ENCODE measurements around the gene AASDH.

Gene AASDH

GRCh38 chr4:56425518-56425917 is 38.2 kb upstream of the AASDH start:
- H3K4me3 ChIP-seq (ENCODE audit: low read length) = no peak overlapping the region
- DNase-seq = no peak
- no peaks in the 10 kb centered on the region for H3K27me3 ChIP-seq (replicated peaks; ENCODE audit: insufficient read depth, low read length)
- TF ChIP-seq CTCF (IDR thresholded peaks at IDR 0.05; ENCODE audit: low read length) (no peak), EZH2 (optimal IDR thresholded peaks at IDR 0.05; ENCODE audit: low read depth, low read length) (no peak), EZH2phosphoT487 (IDR thresholded peaks at IDR 0.05; ENCODE audit: low read length) (no peak)
- H3K4me2 ChIP-seq (ENCODE audit: low read depth, low read length) = no peak overlapping the region
- H3K4me1 ChIP-seq (ENCODE audit: low read length) = peaks cover 4% of the 10 kb centered on the region; the same call in 1 of the 2 replicates
- no peaks in the 10 kb centered on the region for H3K36me3 ChIP-seq (replicated peaks; ENCODE audit: insufficient read depth, low read length)
- no peaks in the 10 kb centered on the region for H3F3A ChIP-seq (ENCODE audit: insufficient read depth, low read length)
- no peak overlapping the region for H2AFZ ChIP-seq (ENCODE audit: low read length)
- no peak overlapping the region for H3K27ac ChIP-seq (ENCODE audit: low read length)
- H3K79me2 ChIP-seq (ENCODE audit: low read length) = peaks cover 100% of the 10 kb centered on the region
- H3K9ac ChIP-seq (ENCODE audit: low read length) = no peak overlapping the region
- H3K9me3 ChIP-seq (replicated peaks; ENCODE audit: insufficient read depth, low read length) = no peaks in the 10 kb centered on the region
- H3K9me2 ChIP-seq (replicated peaks; ENCODE audit: insufficient read depth, low read length) = no peaks in the 10 kb centered on the region
- peaks cover 46% of the 10 kb centered on the region for H4K20me1 ChIP-seq (ENCODE audit: insufficient read depth, low read length)

GRCh38 chr4:56424697-56425514 is 37.6 kb upstream of the AASDH start:
- Histone ChIP-seq H3K27ac (ENCODE audit: low read length) (no peak overlapping the region), H3K4me2 (ENCODE audit: low read depth, low read length) (no peak overlapping the region), H3K79me2 (ENCODE audit: low read length) (peaks cover 100% of the 10 kb centered on the region), H2AFZ (ENCODE audit: low read length) (no peak overlapping the region), H3K36me3 (replicated peaks; ENCODE audit: insufficient read depth, low read length) (no peaks in the 10 kb centered on the region), H3F3A (ENCODE audit: insufficient read depth, low read length) (no peaks in the 10 kb centered on the region), H3K9ac (ENCODE audit: low read length) (no peak overlapping the region), H3K27me3 (replicated peaks; ENCODE audit: insufficient read depth, low read length) (no peaks in the 10 kb centered on the region), H3K9me3 (replicated peaks; ENCODE audit: insufficient read depth, low read length) (no peaks in the 10 kb centered on the region), H3K4me3 (ENCODE audit: low read length) (no peak overlapping the region), H3K9me2 (replicated peaks; ENCODE audit: insufficient read depth, low read length) (no peaks in the 10 kb centered on the region), H4K20me1 (ENCODE audit: insufficient read depth, low read length) (peaks cover 46% of the 10 kb centered on the region), H3K4me1 (ENCODE audit: low read length) (peaks cover 4% of the 10 kb centered on the region; the same call in 1 of the 2 replicates)
- TF ChIP-seq EZH2 (optimal IDR thresholded peaks at IDR 0.05; ENCODE audit: low read depth, low read length) (no peak), CTCF (IDR thresholded peaks at IDR 0.05; ENCODE audit: low read length) (peak; percentile 65), EZH2phosphoT487 (IDR thresholded peaks at IDR 0.05; ENCODE audit: low read length) (no peak)
- peak; percentile 49 for DNase-seq

- no peaks in the 10 kb centered on the region for H3F3A ChIP-seq (ENCODE audit: insufficient read depth, low read length)
- no peak overlapping the region for H3K4me3 ChIP-seq (ENCODE audit: low read length)
- H3K27me3 ChIP-seq (replicated peaks; ENCODE audit: insufficient read depth, low read length) = no peaks in the 10 kb centered on the region
- H3K9ac ChIP-seq (ENCODE audit: low read length) = no peak overlapping the region
- H3K36me3 ChIP-seq (replicated peaks; ENCODE audit: insufficient read depth, low read length) = no peaks in the 10 kb centered on the region
- H3K4me1 ChIP-seq (ENCODE audit: low read length) = peaks cover 4% of the 10 kb centered on the region; the same call in 1 of the 2 replicates
- TF ChIP-seq EZH2 (optimal IDR thresholded peaks at IDR 0.05; ENCODE audit: low read depth, low read length) (no peak), CTCF (IDR thresholded peaks at IDR 0.05; ENCODE audit: low read length) (no peak), EZH2phosphoT487 (IDR thresholded peaks at IDR 0.05; ENCODE audit: low read length) (no peak)
- no peaks in the 10 kb centered on the region for H3K9me3 ChIP-seq (replicated peaks; ENCODE audit: insufficient read depth, low read length)
- H3K27ac ChIP-seq (ENCODE audit: low read length) = no peak overlapping the region
- H2AFZ ChIP-seq (ENCODE audit: low read length) = no peak overlapping the region
- DNase-seq = no peak
- H3K9me2 ChIP-seq (replicated peaks; ENCODE audit: insufficient read depth, low read length) = no peaks in the 10 kb centered on the region
- peaks cover 52% of the 10 kb centered on the region for H4K20me1 ChIP-seq (ENCODE audit: insufficient read depth, low read length)
- H3K4me2 ChIP-seq (ENCODE audit: low read depth, low read length) = no peak overlapping the region
- H3K79me2 ChIP-seq (ENCODE audit: low read length) = peaks cover 100% of the 10 kb centered on the region
Measured at GRCh38 chr4:56424176-56424575, 36.9 kb upstream of the AASDH start.

Data from MM.1S (cell line).